Fibroblast of lung (primary cell): ENCODE data around the gene XYLT1. TPM values are rescaled to one million over a fixed set of nuclear protein-coding genes. Genes with fewer than 3 reads are reported as not detected.
A peak's percentile ranks its signal among the peaks of the same experiment; 100 is the strongest.

Experiments
- DNase-seq, 2 donors: peaks; one replicate each; pipeline versions ENCODE4 v3.0.0 to v3.0.0-alpha.2; 2010; ENCODE audit warnings: low read depth in 2 of 2
- H2AFZ ChIP-seq: 2 replicates; pipeline ENCODE4 v1.5.1; 2012; ENCODE audit warnings: low read length, control low read depth, inconsistent platforms
- H3K27ac ChIP-seq: 2 replicates; pipeline ENCODE4 v1.5.1; 2011; ENCODE audit warnings: low read length, control low read depth; ENCODE audit not compliant: insufficient read depth
- H3K27me3 ChIP-seq: 2 replicates; pipeline ENCODE4 v1.5.1; 2011; ENCODE audit warnings: mild to moderate bottlenecking, low read length; ENCODE audit not compliant: control insufficient read depth, insufficient read depth
- H3K36me3 ChIP-seq: 2 replicates; pipeline ENCODE4 v1.5.1; 2011; ENCODE audit warnings: low read length; ENCODE audit not compliant: control insufficient read depth, insufficient read depth
- H3K4me1 ChIP-seq: 2 replicates; pipeline ENCODE4 v1.5.1; 2011; ENCODE audit warnings: low read length; ENCODE audit not compliant: control insufficient read depth, insufficient read depth; ENCODE audit errors: extremely low read depth
- H3K4me2 ChIP-seq: 2 replicates; pipeline ENCODE4 v1.5.1; 2011; ENCODE audit warnings: low read length, control low read depth; ENCODE audit not compliant: insufficient read depth; ENCODE audit errors: extremely low read depth
- H3K4me3 ChIP-seq, 4 experiments: fragments of 200-600 bp in 1 of 4; sonication (generic) in 1 of 4; replicated peaks in 1 of 4; 2 replicates each; pipeline ENCODE4 v1.5.1; 2011 to 2016; ENCODE audit warnings: low read length in 4 of 4, low read depth in 3 of 4, mild to moderate bottlenecking in 3 of 4, control low read depth in 2 of 4, inconsistent platforms in 1 of 4, mixed read lengths in 1 of 4; ENCODE audit not compliant: insufficient read depth in 1 of 4; ENCODE audit errors: control extremely low read depth in 1 of 4
- H3K79me2 ChIP-seq: 2 replicates; pipeline ENCODE4 v1.5.1; 2012; ENCODE audit warnings: mild to moderate bottlenecking, low read length, inconsistent platforms; ENCODE audit not compliant: control insufficient read depth, insufficient read depth
- H3K9ac ChIP-seq: 2 replicates; pipeline ENCODE4 v1.5.1; 2011; ENCODE audit warnings: mild to moderate bottlenecking, low read length, control low read depth; ENCODE audit not compliant: insufficient read depth
- H3K9me3 ChIP-seq: 2 replicates; pipeline ENCODE4 v1.5.1; 2012; ENCODE audit warnings: low read depth, low read length; ENCODE audit not compliant: control insufficient read depth, insufficient read depth
- H4K20me1 ChIP-seq: 2 replicates; pipeline ENCODE4 v1.5.1; 2011; ENCODE audit warnings: low read length; ENCODE audit not compliant: control insufficient read depth, insufficient read depth; ENCODE audit errors: extremely low read depth
- EZH2 ChIP-seq: IDR thresholded peaks from 2 replicates; pipeline ENCODE4 v1.5.1; 2012; ENCODE audit warnings: low read length, control low read depth, mild to moderate bottlenecking; ENCODE audit errors: missing control alignments
- polyA plus RNA-seq, 2 donors: library from polyadenylated mRNA; depleted of rRNA in 1 of 2; stranded (reverse) in 1 of 2; unstranded in 1 of 2; fragments of >200 nt; gene quantifications; 2 replicates each; pipeline ENCODE4 v1.2.1, GENCODE V29; 2011 to 2012; ENCODE audit warnings: missing spikeins in 1 of 2
- total RNA-seq: library from RNA; depleted of rRNA; stranded (reverse); fragments of >200 nt; gene quantifications from 2 replicates; pipeline ENCODE4 v1.2.1, GENCODE V29; 2014
- TF ChIP-seq, protein P1 (sequence below), 2 donors: IDR thresholded peaks in 1 of 2; conservative IDR thresholded peaks in 1 of 2; 1 replicate in 1 of 2; 2 replicates in 1 of 2; pipeline ENCODE4 v1.5.1; 2011 to 2012; ENCODE audit warnings: low read length in 2 of 2, control low read depth in 1 of 2, inconsistent platforms in 1 of 2, low read depth in 1 of 2, mild to moderate bottlenecking in 1 of 2

XYLT1 gene
- total and polyA plus RNA-seq, 2 donors (not counting 1 experiment from before 2014, with no cell fraction given), result 9.3 to 21.8 TPM

DNA sequence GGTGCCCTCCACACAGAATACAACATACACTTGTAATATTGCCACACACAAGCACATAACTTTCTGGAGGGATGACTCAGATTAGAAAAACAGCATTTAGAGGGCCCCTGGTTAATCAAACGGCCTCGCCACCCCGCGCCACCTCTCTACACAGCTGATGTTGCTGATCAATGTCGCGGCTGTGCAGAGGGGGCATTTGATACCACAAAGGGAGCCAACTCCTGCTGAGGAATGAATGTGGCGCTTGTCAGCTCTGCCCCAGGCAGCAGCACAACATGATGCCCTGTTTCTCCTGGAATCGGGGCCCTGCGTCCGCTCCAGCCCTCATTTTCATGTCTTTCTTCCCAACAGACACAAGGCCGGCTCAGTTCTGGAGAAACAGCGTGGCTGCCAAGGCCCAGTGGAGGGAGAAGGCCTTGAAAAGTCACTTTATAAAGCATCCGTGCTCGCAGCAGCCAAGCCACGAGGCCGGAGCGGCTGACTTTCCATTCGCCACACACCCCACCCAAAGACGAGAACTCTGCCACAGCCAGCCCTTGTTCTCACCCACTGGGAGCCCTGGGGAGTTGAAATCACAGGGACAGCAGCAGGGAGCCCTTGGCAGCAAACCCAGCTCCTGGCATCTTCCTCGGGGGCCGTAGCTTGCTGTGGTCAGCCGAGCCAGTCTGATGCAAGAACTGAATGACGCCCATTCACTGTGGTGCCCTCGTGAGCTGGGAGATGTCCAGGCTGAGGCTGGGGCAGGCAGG, 65.6 kb downstream of the XYLT1 start:
- Histone ChIP-seq H3K36me3 (no peaks in the 10 kb centered on the region), H2AFZ (peak overlapping the region; percentile 22), H3K9ac (peak overlapping the region; percentile 38), H3K9me3 (no peaks in the 10 kb centered on the region), H3K27ac (peak overlapping the region; percentile 68), H3K4me1 (peaks cover 10% of the 10 kb centered on the region), H4K20me1 (no peaks in the 10 kb centered on the region), H3K27me3 (no peaks in the 10 kb centered on the region), H3K4me3 (peak overlapping the region in 1 of 4 experiments; percentile 32), H3K79me2 (peaks cover 5% of the 10 kb centered on the region), H3K4me2 (peak overlapping the region; percentile 77)
- TF ChIP-seq, protein P1, sequence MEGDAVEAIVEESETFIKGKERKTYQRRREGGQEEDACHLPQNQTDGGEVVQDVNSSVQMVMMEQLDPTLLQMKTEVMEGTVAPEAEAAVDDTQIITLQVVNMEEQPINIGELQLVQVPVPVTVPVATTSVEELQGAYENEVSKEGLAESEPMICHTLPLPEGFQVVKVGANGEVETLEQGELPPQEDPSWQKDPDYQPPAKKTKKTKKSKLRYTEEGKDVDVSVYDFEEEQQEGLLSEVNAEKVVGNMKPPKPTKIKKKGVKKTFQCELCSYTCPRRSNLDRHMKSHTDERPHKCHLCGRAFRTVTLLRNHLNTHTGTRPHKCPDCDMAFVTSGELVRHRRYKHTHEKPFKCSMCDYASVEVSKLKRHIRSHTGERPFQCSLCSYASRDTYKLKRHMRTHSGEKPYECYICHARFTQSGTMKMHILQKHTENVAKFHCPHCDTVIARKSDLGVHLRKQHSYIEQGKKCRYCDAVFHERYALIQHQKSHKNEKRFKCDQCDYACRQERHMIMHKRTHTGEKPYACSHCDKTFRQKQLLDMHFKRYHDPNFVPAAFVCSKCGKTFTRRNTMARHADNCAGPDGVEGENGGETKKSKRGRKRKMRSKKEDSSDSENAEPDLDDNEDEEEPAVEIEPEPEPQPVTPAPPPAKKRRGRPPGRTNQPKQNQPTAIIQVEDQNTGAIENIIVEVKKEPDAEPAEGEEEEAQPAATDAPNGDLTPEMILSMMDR (conservative IDR thresholded peaks at IDR 0.05 in 1 of 2, IDR thresholded peaks at IDR 0.05 in 1 of 2; ENCODE audit: low read depth in 1 of 2, low read length in 2 of 2), result no peak
- TF ChIP-seq EZH2, result no peak
- DNase-seq, result peak; percentile 87 to 88

DNA sequence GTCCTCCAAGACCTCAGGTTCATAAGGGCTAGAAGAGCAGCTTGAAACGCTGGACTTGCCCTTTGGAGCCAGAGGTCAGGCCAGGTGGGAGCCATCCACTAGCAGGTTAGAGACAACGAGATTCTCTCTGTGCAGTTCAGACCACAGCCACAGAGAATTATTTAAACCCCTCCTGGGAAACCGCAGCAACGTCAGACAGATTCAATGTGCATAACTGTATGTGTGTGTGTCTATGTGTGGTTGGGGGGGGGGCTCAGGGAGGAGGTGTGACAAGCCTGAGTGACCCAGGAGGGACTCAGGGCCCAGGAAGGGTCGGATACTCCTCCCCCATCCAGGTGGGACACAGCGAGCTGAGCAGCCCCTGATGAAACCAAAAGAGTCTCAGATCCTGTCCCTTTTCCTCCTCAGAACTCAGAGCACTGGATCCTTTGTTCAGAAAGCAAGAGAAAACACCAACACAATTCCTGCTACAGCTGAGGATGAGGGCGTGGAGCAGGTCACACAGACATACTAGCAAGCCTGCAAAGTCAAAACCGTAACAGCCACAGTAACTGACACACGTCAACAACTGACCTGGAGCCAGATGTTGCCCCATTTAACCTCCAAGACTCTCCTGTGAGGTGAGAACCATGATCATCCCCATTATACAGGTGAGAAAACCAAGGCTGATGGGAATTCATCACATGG, 66.8 kb downstream of the XYLT1 start:
- Histone ChIP-seq H3K36me3 (peaks cover 1% of the 10 kb centered on the region), H4K20me1 (no peaks in the 10 kb centered on the region), H2AFZ (no peak overlapping the region), H3K4me1 (peaks cover 10% of the 10 kb centered on the region), H3K27ac (no peak overlapping the region), H3K4me3 (no peak overlapping the region), H3K4me2 (no peak overlapping the region), H3K79me2 (peaks cover 5% of the 10 kb centered on the region), H3K9ac (no peak overlapping the region), H3K27me3 (no peaks in the 10 kb centered on the region), H3K9me3 (no peaks in the 10 kb centered on the region)
- no peak for DNase-seq
- TF ChIP-seq, protein P1 (conservative IDR thresholded peaks at IDR 0.05 in 1 of 2, IDR thresholded peaks at IDR 0.05 in 1 of 2; ENCODE audit: low read depth in 1 of 2, low read length in 2 of 2), result no peak
- TF ChIP-seq EZH2, result no peak

DNA sequence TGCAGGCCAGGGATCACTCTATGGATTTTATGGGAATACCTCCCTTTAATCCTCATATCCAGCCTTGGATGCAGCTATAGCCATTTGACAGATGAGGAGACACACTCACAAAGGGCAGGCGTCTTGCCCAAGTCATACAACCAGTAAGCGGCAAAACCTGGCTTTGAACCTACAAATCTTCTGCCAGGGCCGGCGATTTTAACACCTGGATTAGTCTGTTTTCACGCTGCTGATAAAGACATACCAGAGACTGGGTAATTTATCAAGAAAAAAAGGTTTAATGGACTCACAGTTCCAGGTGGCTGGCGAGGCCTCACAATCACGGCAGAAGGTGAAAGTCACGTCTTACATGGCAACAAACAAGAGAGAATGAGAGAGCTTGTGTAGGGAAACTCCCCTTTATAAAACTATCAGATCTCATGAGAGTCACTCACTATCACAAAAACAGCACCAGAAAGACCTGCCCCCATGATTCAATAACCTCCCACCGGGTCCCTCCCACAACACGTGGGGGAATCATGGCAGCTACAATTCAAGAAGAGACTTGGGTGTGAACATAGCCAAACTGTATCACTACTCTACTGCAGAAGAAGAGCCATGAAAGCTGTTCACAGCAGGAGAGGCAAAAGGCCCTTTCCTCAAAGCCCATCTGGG, 67.5 kb downstream of the XYLT1 start:
- H3K27ac ChIP-seq, result no peak overlapping the region
- H3K36me3 ChIP-seq, result peaks cover 1% of the 10 kb centered on the region
- TF ChIP-seq, protein P1 (conservative IDR thresholded peaks at IDR 0.05 in 1 of 2, IDR thresholded peaks at IDR 0.05 in 1 of 2; ENCODE audit: low read depth in 1 of 2, low read length in 2 of 2), result no peak
- no peak for TF ChIP-seq EZH2
- H3K9me3 ChIP-seq, result no peaks in the 10 kb centered on the region
- H3K4me3 ChIP-seq, result no peak overlapping the region
- H4K20me1 ChIP-seq, result no peaks in the 10 kb centered on the region
- no peak overlapping the region for H2AFZ ChIP-seq
- no peak overlapping the region for H3K4me2 ChIP-seq
- H3K79me2 ChIP-seq, result peaks cover 5% of the 10 kb centered on the region
- no peak for DNase-seq
- peaks cover 10% of the 10 kb centered on the region for H3K4me1 ChIP-seq
- no peak overlapping the region for H3K9ac ChIP-seq
- no peaks in the 10 kb centered on the region for H3K27me3 ChIP-seq
